NCI-H1694 (cell line): ENCODE data around the gene TOMM20L.
A peak's percentile ranks its signal among the peaks of the same experiment; 100 is the strongest.

Source experiments
- DNase-seq: peaks from one replicate; lab custom pipeline; 2025; lab: John Stamatoyannopoulos, UW

Gene TOMM20L

DNA sequence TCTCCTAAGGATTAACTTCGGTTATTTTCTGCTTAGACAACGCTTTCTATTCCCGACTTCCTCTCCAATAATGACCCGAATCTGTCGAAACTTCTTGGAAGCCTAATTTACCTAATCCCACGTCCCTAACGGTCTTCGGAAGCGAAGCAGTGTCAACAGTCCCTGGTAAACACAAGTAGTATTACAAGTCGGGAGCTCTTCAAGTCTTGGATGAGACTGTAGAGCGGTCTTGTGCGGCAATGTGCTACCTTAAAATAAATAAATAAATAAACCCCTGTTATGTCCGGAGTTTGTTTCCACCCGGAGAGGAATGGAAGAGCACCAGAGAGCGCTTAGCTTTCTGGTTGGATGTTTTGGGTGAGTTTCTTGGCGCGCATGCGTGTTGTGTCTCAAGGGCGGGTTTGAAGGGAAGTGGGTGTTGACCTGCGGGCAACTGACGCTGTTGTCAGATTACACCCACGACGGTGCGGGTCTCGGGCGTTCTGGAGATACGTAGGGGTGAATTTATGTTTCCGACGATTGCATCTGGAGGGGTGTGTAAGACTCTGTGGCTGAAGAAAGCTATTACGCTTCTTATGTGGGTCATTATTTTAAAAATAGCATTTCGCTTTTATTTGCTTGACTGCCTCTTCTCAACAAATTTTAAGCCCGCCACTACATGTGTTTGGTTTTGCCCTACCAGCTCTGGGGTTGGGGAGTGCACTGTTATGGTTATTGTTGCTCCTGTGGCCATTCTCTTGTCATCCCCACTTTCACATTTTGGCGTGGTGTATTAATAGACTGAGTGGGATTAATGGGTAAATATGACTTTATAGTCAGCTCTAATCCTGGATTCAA lies 31.8 kb downstream of the TOMM20L start, which contains the start of the genes KIAA0586 and TIMM9:
Gene KIAA0586 (plus strand): TSS at position 439 of the 837 bp plus-strand sequence. CDS start 546 bp downstream, outside the sequence.
Gene TIMM9 (minus strand): TSS at position 251 of the 837 bp plus-strand sequence. CDS start 15,586 bp downstream, outside the sequence.
- peak; percentile 99 for DNase-seq

DNA sequence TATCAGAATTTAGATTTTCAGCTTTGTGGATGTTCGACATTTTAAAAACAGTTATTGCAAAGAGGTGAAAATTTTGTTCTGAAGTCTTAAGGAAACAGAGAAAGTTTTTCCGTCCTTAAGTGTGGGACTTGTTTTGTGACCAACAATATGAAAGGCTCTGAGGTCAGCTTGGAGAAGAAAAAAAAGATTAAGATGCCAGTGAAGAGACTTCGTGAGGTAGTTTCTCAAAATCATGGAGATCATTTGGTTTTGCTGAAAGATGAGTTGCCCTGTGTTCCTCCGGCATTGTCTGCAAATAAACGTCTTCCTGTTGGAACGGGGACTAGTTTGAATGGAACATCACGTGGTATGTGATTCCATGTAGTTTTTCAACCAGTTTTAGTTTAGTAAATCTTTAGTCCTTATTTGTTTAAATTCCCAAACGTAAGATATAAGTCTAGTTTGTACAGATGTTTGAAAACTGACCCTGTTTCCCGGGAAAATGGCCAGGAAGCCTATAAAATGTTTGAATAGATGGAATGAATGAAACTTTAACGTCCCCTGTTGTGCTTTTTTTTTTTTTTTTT lies 32.5 kb downstream of the TOMM20L start:
- DNase-seq = peak; percentile 34

DNA sequence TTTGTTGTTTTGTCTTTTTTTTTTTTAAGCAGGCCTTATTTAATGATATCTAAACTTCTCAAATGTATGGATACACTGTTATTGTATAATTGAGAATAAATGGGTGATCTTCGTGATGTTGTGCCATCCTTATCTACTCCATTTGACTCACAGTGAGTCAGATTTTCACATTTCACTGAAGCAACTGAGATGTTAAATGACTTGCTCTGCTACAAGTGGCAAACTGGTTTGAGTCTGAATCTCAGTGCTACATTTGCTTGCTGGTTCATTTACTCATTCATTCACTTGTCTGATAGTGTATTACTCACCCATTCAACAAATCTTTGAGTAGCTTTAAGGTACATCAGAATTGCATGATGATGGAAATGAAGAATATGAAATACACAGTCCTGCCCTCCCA lies 34.4 kb downstream of the TOMM20L start:
- no peak for DNase-seq

DNA sequence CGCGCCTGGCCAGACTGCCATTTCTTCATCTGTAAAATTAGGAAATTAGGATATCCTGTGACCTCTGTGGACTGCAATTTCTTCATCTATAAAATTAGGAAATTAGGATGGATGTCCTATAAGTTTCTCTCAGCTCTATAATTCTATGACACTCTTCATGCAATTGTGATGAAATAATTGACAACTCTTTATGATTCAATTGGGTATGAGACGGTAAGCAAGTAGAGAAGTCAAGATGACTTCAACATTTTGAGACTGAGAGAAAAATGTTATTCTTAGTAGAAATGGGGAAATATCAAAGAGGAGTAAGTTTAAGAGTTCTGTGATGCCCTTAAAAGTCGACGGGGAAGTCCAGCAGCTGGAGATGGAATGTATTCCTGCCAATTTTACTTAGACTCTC lies 43.7 kb downstream of the TOMM20L start:
- no peak for DNase-seq

DNA sequence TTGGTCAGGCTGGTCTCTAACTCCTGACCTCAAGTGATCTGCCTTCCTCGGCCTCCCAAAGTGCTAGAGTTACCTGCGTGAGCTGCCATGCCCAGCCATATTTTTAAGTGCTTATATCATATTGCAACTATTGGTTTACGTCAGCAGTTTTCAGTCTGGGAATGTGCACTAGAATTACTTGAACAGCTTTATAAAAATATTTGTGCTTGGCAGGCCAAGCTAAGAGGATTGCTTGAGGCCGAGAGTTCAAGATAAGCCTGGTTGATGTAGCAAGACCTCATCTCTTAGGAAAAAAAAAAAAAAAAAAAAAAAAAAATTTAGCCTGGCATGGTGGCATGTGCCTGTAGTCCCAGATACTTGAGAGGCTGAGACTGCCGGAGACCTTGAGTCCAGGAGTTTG lies 48.9 kb downstream of the TOMM20L start:
- no peak for DNase-seq

DNA sequence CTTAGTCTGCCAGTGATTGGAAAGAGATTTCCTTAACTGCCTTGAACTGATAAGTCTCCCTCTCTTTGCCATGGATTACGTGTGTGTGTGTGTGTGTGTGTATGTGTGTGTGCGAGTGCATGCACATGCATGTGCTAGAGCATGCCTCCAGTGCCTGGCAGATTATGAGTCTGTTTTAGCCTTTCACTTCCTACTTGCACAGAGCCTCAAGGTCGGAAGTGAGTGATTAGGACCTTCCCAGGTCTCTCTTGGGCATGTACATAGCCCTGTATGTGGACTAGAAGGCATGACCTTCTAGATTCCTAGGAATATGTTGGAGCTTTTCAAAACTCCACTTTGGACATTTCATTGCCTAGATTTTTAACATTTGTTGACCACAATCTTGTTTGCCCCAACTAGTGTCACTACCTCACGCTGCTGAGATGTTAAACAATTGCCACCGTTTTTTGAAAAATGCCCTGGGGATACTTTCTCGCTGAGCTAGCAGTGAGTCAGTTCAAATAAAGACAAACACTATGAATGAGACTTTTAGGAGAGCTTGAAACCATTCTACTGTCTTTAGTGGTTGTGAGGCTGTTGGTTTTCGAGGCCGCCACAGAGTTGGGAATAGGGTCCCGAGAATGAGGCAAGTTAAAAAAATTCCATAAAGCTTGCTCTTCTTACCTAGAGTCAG lies 60.0 kb downstream of the TOMM20L start:
- DNase-seq = no peak
